Neuronal stem cell (in vitro differentiated cells): ENCODE data around the gene IQCK.

Experiments used
- DNase-seq: peaks from one replicate; pipeline ENCODE4 v3.0.0-alpha.2; 2013; ENCODE audit warnings: low spot score
- H2AFZ ChIP-seq: one replicate; pipeline ENCODE4 v1.6.1; 2013; ENCODE audit warnings: mild to moderate bottlenecking, low read length, inconsistent platforms
- H2AK5ac ChIP-seq: 2 replicates; pipeline ENCODE4 v1.6.1; 2013; ENCODE audit warnings: low read depth, mild to moderate bottlenecking, inconsistent platforms, low read length, moderate library complexity, mixed read lengths
- H2BK120ac ChIP-seq: 2 replicates; pipeline ENCODE4 v1.6.1; 2013; ENCODE audit warnings: low read depth, mild to moderate bottlenecking, inconsistent platforms, low read length, moderate library complexity, mixed read lengths
- H2BK12ac ChIP-seq: one replicate; pipeline ENCODE4 v1.6.1; 2013; ENCODE audit warnings: low read length, inconsistent platforms
- H2BK15ac ChIP-seq: 2 replicates; pipeline ENCODE4 v1.6.1; 2013; ENCODE audit warnings: mild to moderate bottlenecking, low read length, inconsistent platforms, mixed read lengths
- H2BK5ac ChIP-seq: one replicate; pipeline ENCODE4 v1.6.1; 2013; ENCODE audit warnings: inconsistent platforms, mild to moderate bottlenecking, low read length, moderate library complexity
- H3K14ac ChIP-seq: one replicate; pipeline ENCODE4 v1.6.1; 2013; ENCODE audit warnings: low read length, inconsistent platforms
- H3K18ac ChIP-seq: 2 replicates; pipeline ENCODE4 v1.6.1; 2013; ENCODE audit warnings: low read length, inconsistent platforms
- H3K23ac ChIP-seq: 2 replicates; pipeline ENCODE4 v1.6.1; 2013; ENCODE audit warnings: low read depth, mild to moderate bottlenecking, mixed read lengths, low read length, inconsistent platforms; ENCODE audit not compliant: poor library complexity
- H3K27ac ChIP-seq: replicated peaks from 3 replicates; pipeline ENCODE4 v1.5.1; 2013; ENCODE audit warnings: low read length, inconsistent platforms
- H3K27me3 ChIP-seq, 3 experiments: 2 replicates each; pipeline ENCODE4 v1.6.1; 2013; ENCODE audit warnings: low read length in 3 of 3, mild to moderate bottlenecking in 2 of 3, inconsistent platforms in 1 of 3, low read depth in 1 of 3, mixed read lengths in 1 of 3, moderate library complexity in 1 of 3; ENCODE audit not compliant: control insufficient read depth in 3 of 3, insufficient read depth in 3 of 3
- H3K36me3 ChIP-seq, 2 donors: replicated peaks in 1 of 2; 2 replicates each; pipeline ENCODE4 v1.6.1; 2013; ENCODE audit warnings: low read length in 2 of 2; ENCODE audit not compliant: control insufficient read depth in 2 of 2, insufficient read depth in 2 of 2
- H3K4ac ChIP-seq: 2 replicates; pipeline ENCODE4 v1.6.1; 2013; ENCODE audit warnings: inconsistent platforms, mild to moderate bottlenecking, low read length, moderate library complexity
- H3K4me1 ChIP-seq, 2 donors: 1 replicate in 1 of 2; 2 replicates in 1 of 2; pipeline ENCODE4 v1.6.1; 2013; ENCODE audit warnings: low read length in 2 of 2, low read depth in 1 of 2; ENCODE audit not compliant: control insufficient read depth in 2 of 2, insufficient read depth in 1 of 2
- H3K4me2 ChIP-seq: one replicate; pipeline ENCODE4 v1.6.1; 2013; ENCODE audit warnings: mild to moderate bottlenecking, low read length, inconsistent platforms; ENCODE audit not compliant: insufficient read depth, poor library complexity, severe bottlenecking
- H3K4me3 ChIP-seq, 2 donors: 2 replicates each; pipeline ENCODE4 v1.5.1; 2013; ENCODE audit warnings: low read length in 2 of 2, mild to moderate bottlenecking in 2 of 2, inconsistent platforms in 1 of 2, moderate library complexity in 1 of 2
- H3K79me1 ChIP-seq: one replicate; pipeline ENCODE4 v1.6.1; 2013; ENCODE audit warnings: low read depth, mild to moderate bottlenecking, inconsistent platforms, low read length, moderate library complexity
- H3K9ac ChIP-seq: one replicate; pipeline ENCODE4 v1.6.1; 2013; ENCODE audit warnings: mild to moderate bottlenecking, low read depth, low read length, inconsistent platforms; ENCODE audit not compliant: poor library complexity
- H3K9me3 ChIP-seq, 2 donors: replicated peaks in 1 of 2; 2 replicates each; pipeline versions ENCODE3 to v1.6.1; 2013; ENCODE audit warnings: low read length in 2 of 2, mild to moderate bottlenecking in 2 of 2, inconsistent platforms in 1 of 2, low read depth in 1 of 2, mixed read lengths in 1 of 2, moderate library complexity in 1 of 2; ENCODE audit not compliant: control insufficient read depth in 2 of 2, insufficient read depth in 1 of 2
- H4K8ac ChIP-seq: one replicate; pipeline ENCODE4 v1.6.1; 2013; ENCODE audit warnings: low read depth, mild to moderate bottlenecking, inconsistent platforms, low read length, moderate library complexity
- H4K91ac ChIP-seq: one replicate; pipeline ENCODE4 v1.6.1; 2013; ENCODE audit warnings: low read length, low read depth, mild to moderate bottlenecking, inconsistent platforms; ENCODE audit not compliant: poor library complexity
- WGBS, 2 donors: extraction: QIAGEN DNeasy Blood & Tissue Kit; methylation state at CpG; one replicate each; pipeline ENCODE4 v1.1.7; 2013; ENCODE audit warnings: missing lambda C conversion rate in 2 of 2, mixed read lengths in 1 of 2; ENCODE audit not compliant: insufficient read length in 2 of 2, insufficient replicate concordance in 1 of 2; ENCODE audit errors: extremely low coverage in 2 of 2; 5-methylcytosine and 5-hydroxymethylcytosine counted together

The IQCK gene

GRCh38 chr16:19753815-19754643 lies 36.0 kb downstream of the IQCK start:
- Histone ChIP-seq H2BK120ac (no peak overlapping the region), H3K4me3 (no peak overlapping the region), H3K36me3 (peaks cover 0 to 2% of the 10 kb centered on the region in 2 donors), H4K8ac (no peak overlapping the region), H2AK5ac (no peak overlapping the region), H3K9me3 (no peaks in the 10 kb centered on the region), H2BK15ac (no peak overlapping the region), H3K9ac (no peak overlapping the region), H3K4me1 (peaks cover 0 to 3% of the 10 kb centered on the region in 2 donors), H3K14ac (no peak overlapping the region), H3K27me3 (no peaks in the 10 kb centered on the region), H3K18ac (no peak overlapping the region), H3K79me1 (no peaks in the 10 kb centered on the region), H3K4ac (no peak overlapping the region), H2BK5ac (no peak overlapping the region), H3K27ac (no peak overlapping the region), H3K23ac (no peak overlapping the region), H4K91ac (no peak overlapping the region), H3K4me2 (no peak overlapping the region), H2BK12ac (no peak overlapping the region), H2AFZ (no peak overlapping the region)
- WGBS, 2 donors = no CpG with 5 or more reads among the region's 12 CpGs
- no peak for DNase-seq

- no peaks in the 10 kb centered on the region for H3K9me3 ChIP-seq
- no peak overlapping the region for H2BK12ac ChIP-seq
- peaks cover 0 to 2% of the 10 kb centered on the region in 2 donors for H3K36me3 ChIP-seq
- H3K18ac ChIP-seq = no peak overlapping the region
- H3K14ac ChIP-seq = no peak overlapping the region
- H2BK5ac ChIP-seq = no peak overlapping the region
- no peak overlapping the region for H3K23ac ChIP-seq
- no peak overlapping the region for H3K4me2 ChIP-seq
- no peak overlapping the region for H2BK15ac ChIP-seq
- no peak overlapping the region for H4K8ac ChIP-seq
- peaks cover 0 to 3% of the 10 kb centered on the region in 2 donors for H3K4me1 ChIP-seq
- H3K9ac ChIP-seq = no peak overlapping the region
- no peak overlapping the region for H2BK120ac ChIP-seq
- no peaks in the 10 kb centered on the region for H3K79me1 ChIP-seq
- H3K4me3 ChIP-seq = no peak overlapping the region
- DNase-seq = no peak
- no peak overlapping the region for H3K27ac ChIP-seq
- H2AK5ac ChIP-seq = no peak overlapping the region
- no peaks in the 10 kb centered on the region for H3K27me3 ChIP-seq
- H4K91ac ChIP-seq = no peak overlapping the region
- no peak overlapping the region for H2AFZ ChIP-seq
- no CpG with 5 or more reads among the region's 1 CpG for WGBS, 2 donors
- no peak overlapping the region for H3K4ac ChIP-seq
Measured at GRCh38 chr16:19754644-19755036, 36.6 kb downstream of the IQCK start.

- H2BK15ac ChIP-seq = no peak overlapping the region
Measured at GRCh38 chr16:19755268-19755667, 37.2 kb downstream of the IQCK start.

GRCh38 chr16:19757026-19757425 lies 39.0 kb downstream of the IQCK start:
- no peak overlapping the region for H3K9ac ChIP-seq
- H3K9me3 ChIP-seq = no peaks in the 10 kb centered on the region
- DNase-seq = no peak
- no peak overlapping the region for H3K18ac ChIP-seq
- no peak overlapping the region for H2BK120ac ChIP-seq
- no peak overlapping the region for H2AFZ ChIP-seq
- WGBS, 2 donors = no CpG with 5 or more reads among the region's 5 CpGs
- no peak overlapping the region for H3K4ac ChIP-seq
- H3K79me1 ChIP-seq = no peaks in the 10 kb centered on the region
- no peak overlapping the region for H2BK15ac ChIP-seq
- no peaks in the 10 kb centered on the region for H3K27me3 ChIP-seq
- no peak overlapping the region for H3K14ac ChIP-seq
- no peak overlapping the region for H4K8ac ChIP-seq
- no peaks in the 10 kb centered on the region for H3K4me1 ChIP-seq
- H4K91ac ChIP-seq = no peak overlapping the region
- H2AK5ac ChIP-seq = no peak overlapping the region
- H3K36me3 ChIP-seq = peaks cover 0 to 2% of the 10 kb centered on the region in 2 donors
- H3K27ac ChIP-seq = no peak overlapping the region
- no peak overlapping the region for H3K4me2 ChIP-seq
- no peak overlapping the region for H3K23ac ChIP-seq
- H2BK5ac ChIP-seq = no peak overlapping the region
- no peak overlapping the region for H3K4me3 ChIP-seq
- H2BK12ac ChIP-seq = no peak overlapping the region

More at GRCh38 chr16:19755268-19755667, 37.2 kb downstream of the IQCK start:
- Histone ChIP-seq H2AK5ac (no peak overlapping the region), H3K9me3 (no peaks in the 10 kb centered on the region), H2BK5ac (no peak overlapping the region), H3K4me2 (no peak overlapping the region), H3K18ac (no peak overlapping the region), H3K27ac (no peak overlapping the region), H3K9ac (no peak overlapping the region), H3K79me1 (no peaks in the 10 kb centered on the region), H3K36me3 (peaks cover 0 to 2% of the 10 kb centered on the region in 2 donors), H2BK12ac (no peak overlapping the region), H2AFZ (no peak overlapping the region), H3K23ac (no peak overlapping the region), H3K4me1 (peaks cover 0 to 3% of the 10 kb centered on the region in 2 donors), H4K91ac (no peak overlapping the region), H4K8ac (no peak overlapping the region), H3K4me3 (no peak overlapping the region), H2BK120ac (no peak overlapping the region), H3K27me3 (no peaks in the 10 kb centered on the region), H3K4ac (no peak overlapping the region), H3K14ac (no peak overlapping the region)
- WGBS, 2 donors = no CpG with 5 or more reads among the region's 3 CpGs
- no peak for DNase-seq
